Embryonic facial prominence (tissue), 1 donor: ENCODE results near the gene NOVA2.
A peak's percentile ranks its signal among the peaks of the same experiment; 100 is the strongest.

Experiments used
- DNase-seq: peaks from one replicate; pipeline ENCODE4 v3.0.0-alpha.2; 2016; ENCODE audit errors: extremely low spot score

The NOVA2 gene

GRCh38 chr19:45973553-45974338 is at the start of gene NOVA2:
NOVA2 (minus strand) TSS chr19:45973865; CDS start chr19:45973351, 514 bp downstream.
- DNase-seq = no peak

GRCh38 chr19:46023311-46023779 is 49.7 kb upstream of the NOVA2 start:
- no peak for DNase-seq

GRCh38 chr19:46022431-46023310 is 49.0 kb upstream of the NOVA2 start, which contains the start of gene PGLYRP1:
PGLYRP1 (minus strand) TSS chr19:46023053; CDS start chr19:46023021, 32 bp downstream.
- DNase-seq = no peak

GRCh38 chr19:46022061-46022430 is 48.4 kb upstream of the NOVA2 start:
- peak; percentile 11 for DNase-seq

- no peak for DNase-seq
Observed at GRCh38 chr19:46021531-46022041, 47.9 kb upstream of the NOVA2 start.

GRCh38 chr19:46020819-46021125 is 47.1 kb upstream of the NOVA2 start:
- DNase-seq = no peak

- DNase-seq = no peak
Observed at GRCh38 chr19:46019270-46019669, 45.6 kb upstream of the NOVA2 start.

GRCh38 chr19:46018729-46019251 is 45.1 kb upstream of the NOVA2 start:
- DNase-seq = no peak

GRCh38 chr19:46017874-46018675 is 44.4 kb upstream of the NOVA2 start:
- DNase-seq = no peak

- DNase-seq = no peak
Observed at GRCh38 chr19:46017095-46017429, 43.4 kb upstream of the NOVA2 start.

GRCh38 chr19:46016426-46017094 is 42.9 kb upstream of the NOVA2 start:
- peak; percentile 28 for DNase-seq

- DNase-seq = no peak
Observed at GRCh38 chr19:46015687-46016425, 42.2 kb upstream of the NOVA2 start.

- DNase-seq = no peak
Observed at GRCh38 chr19:46014941-46015686, 41.4 kb upstream of the NOVA2 start.

GRCh38 chr19:46014534-46014933 is 40.9 kb upstream of the NOVA2 start:
- DNase-seq = no peak

GRCh38 chr19:46009530-46010510 is 36.2 kb upstream of the NOVA2 start:
- no peak for DNase-seq

GRCh38 chr19:46006411-46006810 is 32.7 kb upstream of the NOVA2 start:
- no peak for DNase-seq

- no peak for DNase-seq
Observed at GRCh38 chr19:46002678-46003275, 29.1 kb upstream of the NOVA2 start.
